GM21360 (cell line): Measurements from ENCODE around the gene FAM20A.
"Not testable (repeated sequence)": the region's sequence is repeated elsewhere in the genome, so short reads cannot be mapped to it uniquely, and the experiment has no call there.

Source experiments
- ATAC-seq: cut with Tn5 transposase; IDR thresholded peaks from one replicate; pipeline ENCODE4 v1.9.1; 2021; ENCODE audit warnings: mild to moderate bottlenecking, moderate library complexity; ENCODE audit not compliant: unreplicated experiment

FAM20A gene

GRCh38 chr17:68498479-68499326, 102.5 kb downstream of the FAM20A start:
- ATAC-seq = peak; percentile 29

- peak; percentile 86 for ATAC-seq
These were observed 103.3 kb downstream of the FAM20A start for GRCh38 chr17:68497885-68498319.

- ATAC-seq = no peak
These were observed 106.1 kb downstream of the FAM20A start for GRCh38 chr17:68495081-68495480.

GRCh38 chr17:68492394-68493054, 108.6 kb downstream of the FAM20A start:
- not testable (repeated sequence) for ATAC-seq

- ATAC-seq = no peak
These were observed 109.6 kb downstream of the FAM20A start for GRCh38 chr17:68491381-68492231.

- no peak for ATAC-seq
These were observed 111.2 kb downstream of the FAM20A start for GRCh38 chr17:68489919-68490318.
